GM12873 (cell line): ENCODE measurements around the gene KRTAP19-1.

Experiments used
- TF ChIP-seq, protein P1 (sequence below): IDR thresholded peaks from 2 replicates; pipeline ENCODE4 v1.5.1; 2012; ENCODE audit warnings: low read depth, mild to moderate bottlenecking, moderate library complexity, low read length, control low read depth; ENCODE audit not compliant: insufficient read depth; ENCODE audit errors: missing control alignments

Gene KRTAP19-1

DNA sequence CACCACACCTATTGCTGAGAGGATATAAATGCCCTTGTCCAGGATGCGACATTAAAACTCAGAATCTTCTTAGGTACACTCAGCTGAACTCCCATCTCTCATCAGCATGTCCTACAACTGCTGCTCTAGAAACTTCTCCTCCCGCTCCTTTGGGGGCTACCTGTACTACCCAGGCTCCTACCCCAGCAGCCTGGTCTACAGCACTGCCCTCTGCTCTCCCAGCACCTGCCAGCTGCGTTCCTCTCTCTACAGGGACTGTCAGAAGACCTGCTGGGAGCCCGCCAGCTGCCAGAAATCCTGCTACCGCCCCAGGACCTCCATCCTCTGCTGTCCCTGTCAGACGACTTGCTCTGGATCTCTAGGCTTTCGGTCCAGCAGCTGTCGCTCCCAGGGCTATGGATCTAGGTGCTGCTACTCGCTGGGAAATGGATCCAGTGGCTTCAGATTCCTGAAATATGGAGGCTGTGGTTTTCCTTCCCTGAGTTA is 50.0 kb downstream of the KRTAP19-1 start, which contains the start of gene KRTAP13-4:
TSS of gene KRTAP13-4 (plus strand) at position 51 of the 486 bp plus-strand sequence. CDS start at position 107, 56 bp downstream.
- TF ChIP-seq, protein P1, sequence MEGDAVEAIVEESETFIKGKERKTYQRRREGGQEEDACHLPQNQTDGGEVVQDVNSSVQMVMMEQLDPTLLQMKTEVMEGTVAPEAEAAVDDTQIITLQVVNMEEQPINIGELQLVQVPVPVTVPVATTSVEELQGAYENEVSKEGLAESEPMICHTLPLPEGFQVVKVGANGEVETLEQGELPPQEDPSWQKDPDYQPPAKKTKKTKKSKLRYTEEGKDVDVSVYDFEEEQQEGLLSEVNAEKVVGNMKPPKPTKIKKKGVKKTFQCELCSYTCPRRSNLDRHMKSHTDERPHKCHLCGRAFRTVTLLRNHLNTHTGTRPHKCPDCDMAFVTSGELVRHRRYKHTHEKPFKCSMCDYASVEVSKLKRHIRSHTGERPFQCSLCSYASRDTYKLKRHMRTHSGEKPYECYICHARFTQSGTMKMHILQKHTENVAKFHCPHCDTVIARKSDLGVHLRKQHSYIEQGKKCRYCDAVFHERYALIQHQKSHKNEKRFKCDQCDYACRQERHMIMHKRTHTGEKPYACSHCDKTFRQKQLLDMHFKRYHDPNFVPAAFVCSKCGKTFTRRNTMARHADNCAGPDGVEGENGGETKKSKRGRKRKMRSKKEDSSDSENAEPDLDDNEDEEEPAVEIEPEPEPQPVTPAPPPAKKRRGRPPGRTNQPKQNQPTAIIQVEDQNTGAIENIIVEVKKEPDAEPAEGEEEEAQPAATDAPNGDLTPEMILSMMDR, result no peak
